ENCODE results near the gene GTF2H3.

Gene GTF2H3

DNA sequence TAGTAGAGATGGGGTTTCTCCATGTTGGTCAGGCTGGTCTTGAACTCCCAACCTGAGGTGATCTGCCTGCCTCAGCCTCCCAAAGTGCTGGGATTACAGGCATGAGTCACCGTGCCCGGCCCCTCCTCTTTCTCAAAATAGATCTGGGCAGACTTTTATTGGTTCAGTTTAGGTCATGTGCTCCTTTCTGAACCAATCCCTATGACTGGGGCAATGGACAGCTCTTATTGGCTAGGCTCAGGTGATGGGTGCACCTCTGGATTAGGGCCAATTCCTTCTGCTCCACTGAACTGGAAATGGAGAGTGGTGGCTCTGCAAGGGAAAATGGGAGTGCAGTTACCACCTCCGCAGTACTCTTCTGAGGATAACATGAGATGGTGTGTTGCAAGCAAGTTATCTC, 72.3 kb downstream of the GTF2H3 start (continued):
- TF ChIP-seq SNAI2 (CRISPR knock-in tag; IDR thresholded peaks at IDR 0.05) (no peak), CSDC2 (CRISPR knock-in tag; IDR thresholded peaks at IDR 0.05) (no peak), GLIS3 (CRISPR knock-in tag; IDR thresholded peaks at IDR 0.05) (no peak), ARNTL (CRISPR knock-in tag; IDR thresholded peaks at IDR 0.05; ENCODE audit: borderline replicate concordance, low read depth) (no peak), ZFP3 (CRISPR knock-in tag; IDR thresholded peaks at IDR 0.05) (no peak)
- TF ChIP-seq, protein P1, sequence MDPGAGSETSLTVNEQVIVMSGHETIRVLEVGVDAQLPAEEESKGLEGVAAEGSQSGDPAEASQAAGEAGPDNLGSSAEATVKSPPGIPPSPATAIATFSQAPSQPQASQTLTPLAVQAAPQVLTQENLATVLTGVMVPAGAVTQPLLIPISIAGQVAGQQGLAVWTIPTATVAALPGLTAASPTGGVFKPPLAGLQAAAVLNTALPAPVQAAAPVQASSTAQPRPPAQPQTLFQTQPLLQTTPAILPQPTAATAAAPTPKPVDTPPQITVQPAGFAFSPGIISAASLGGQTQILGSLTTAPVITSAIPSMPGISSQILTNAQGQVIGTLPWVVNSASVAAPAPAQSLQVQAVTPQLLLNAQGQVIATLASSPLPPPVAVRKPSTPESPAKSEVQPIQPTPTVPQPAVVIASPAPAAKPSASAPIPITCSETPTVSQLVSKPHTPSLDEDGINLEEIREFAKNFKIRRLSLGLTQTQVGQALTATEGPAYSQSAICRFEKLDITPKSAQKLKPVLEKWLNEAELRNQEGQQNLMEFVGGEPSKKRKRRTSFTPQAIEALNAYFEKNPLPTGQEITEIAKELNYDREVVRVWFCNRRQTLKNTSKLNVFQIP (CRISPR knock-in tag; IDR thresholded peaks at IDR 0.05; ENCODE audit: borderline replicate concordance, low read depth) = no peak
- TF ChIP-seq, protein P2, sequence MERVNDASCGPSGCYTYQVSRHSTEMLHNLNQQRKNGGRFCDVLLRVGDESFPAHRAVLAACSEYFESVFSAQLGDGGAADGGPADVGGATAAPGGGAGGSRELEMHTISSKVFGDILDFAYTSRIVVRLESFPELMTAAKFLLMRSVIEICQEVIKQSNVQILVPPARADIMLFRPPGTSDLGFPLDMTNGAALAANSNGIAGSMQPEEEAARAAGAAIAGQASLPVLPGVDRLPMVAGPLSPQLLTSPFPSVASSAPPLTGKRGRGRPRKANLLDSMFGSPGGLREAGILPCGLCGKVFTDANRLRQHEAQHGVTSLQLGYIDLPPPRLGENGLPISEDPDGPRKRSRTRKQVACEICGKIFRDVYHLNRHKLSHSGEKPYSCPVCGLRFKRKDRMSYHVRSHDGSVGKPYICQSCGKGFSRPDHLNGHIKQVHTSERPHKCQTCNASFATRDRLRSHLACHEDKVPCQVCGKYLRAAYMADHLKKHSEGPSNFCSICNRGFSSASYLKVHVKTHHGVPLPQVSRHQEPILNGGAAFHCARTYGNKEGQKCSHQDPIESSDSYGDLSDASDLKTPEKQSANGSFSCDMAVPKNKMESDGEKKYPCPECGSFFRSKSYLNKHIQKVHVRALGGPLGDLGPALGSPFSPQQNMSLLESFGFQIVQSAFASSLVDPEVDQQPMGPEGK (CRISPR knock-in tag; IDR thresholded peaks at IDR 0.05; ENCODE audit: borderline replicate concordance) = no peak

DNA sequence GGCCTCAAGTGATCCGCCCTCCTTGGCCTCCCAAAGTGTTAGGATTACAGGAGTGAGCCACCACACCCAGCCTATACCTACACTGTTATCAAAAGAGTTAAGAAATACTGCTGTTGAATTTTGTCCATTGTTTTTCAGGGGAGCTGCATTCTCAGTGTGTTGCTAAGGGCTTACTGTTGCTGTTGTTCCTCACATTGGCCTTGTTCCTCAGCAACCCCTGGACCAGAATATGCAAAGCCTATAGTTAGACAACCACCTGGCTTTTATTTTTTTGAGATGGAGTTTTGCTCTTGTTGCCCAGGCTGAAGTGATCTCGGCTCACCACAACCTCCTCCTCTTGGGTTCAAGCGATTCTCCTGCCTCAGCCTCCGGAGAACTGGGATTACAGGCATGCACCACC, 73.8 kb downstream of the GTF2H3 start:
- TF ChIP-seq, protein P1 (CRISPR knock-in tag; IDR thresholded peaks at IDR 0.05; ENCODE audit: borderline replicate concordance, low read depth) = no peak
- TF ChIP-seq BACH2 (CRISPR knock-in tag; IDR thresholded peaks at IDR 0.05; ENCODE audit: borderline replicate concordance) = no peak
- no peak for ATAC-seq

All from SK-N-SH treated with all-trans-retinoic acid at 6 μM for 48 hours (cell line).